Measurements from ENCODE around the gene SF3A1.

SF3A1 gene

DNA sequence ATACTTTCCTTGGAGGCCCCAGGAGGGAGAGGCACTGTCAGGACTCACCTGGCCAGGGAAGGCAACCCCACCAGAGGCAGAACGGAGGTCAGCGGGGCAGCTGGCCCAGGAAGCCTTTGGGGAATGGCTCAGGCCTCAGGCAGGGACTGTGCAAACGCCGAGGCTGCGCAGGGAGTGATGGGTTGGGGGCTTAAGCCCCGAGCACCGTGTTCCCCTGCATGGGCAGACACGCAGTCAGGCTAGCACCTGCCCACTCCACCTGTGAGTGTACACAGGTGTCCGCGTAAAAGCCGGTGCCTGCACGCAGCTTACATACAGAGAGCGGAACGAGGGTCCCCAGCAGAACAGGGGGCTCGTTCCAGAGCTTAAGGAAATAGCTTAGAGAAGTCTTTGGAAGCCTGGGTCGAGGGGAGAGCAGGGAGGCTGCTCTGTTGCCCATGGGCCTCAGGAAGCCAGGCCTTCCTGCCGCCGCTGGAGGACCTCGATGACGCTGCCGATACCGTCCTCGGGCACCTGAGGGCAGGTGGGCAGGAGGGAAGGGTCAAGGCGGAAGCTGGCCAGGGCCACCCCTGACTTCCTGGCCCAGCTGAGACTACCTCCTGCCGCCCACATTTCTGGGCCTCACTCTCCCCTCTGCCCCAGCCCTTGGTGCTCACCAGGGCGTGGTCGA is 71.4 kb downstream of the SF3A1 start:
- DNase-seq: no peak

DNA sequence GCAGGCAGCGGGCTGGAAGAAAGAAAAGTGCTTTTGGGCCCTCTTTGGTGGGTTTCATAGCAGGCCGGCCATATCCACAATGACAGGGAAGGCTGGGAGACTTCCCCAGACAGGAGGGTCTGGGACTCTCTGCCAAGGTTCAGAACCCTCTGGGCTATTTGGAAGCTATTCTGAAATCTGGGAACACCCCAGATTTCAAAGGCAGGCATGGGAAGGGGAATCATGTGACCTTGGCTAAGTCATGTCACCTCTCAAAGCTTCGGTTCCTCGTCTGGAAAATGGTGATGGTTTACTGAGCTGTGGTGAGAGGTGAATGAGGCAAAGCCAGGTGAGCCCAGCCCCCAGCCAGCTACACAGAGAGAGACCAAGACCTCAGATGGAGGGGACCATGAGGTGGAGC is 72.0 kb downstream of the SF3A1 start:
- no peak for DNase-seq

DNA sequence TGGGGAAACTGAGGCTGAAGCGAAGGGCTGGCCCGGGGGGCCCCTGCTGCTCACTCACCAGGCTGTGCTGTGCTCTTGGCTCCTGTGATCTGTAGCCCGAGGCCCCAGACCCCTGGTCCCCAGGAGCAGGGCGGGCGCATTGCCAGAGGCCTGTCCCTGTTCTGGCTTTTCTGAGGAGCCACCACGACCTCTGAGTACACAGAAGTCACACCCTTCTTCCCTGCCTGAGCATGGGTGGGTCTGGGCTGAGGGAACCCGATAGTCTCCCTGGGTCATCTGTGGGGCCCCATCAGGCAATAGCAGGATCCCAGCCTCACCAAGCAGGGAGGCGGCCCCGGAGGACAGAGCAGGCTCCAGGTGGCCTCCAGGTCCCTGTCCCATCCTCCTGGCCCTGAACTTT is 72.5 kb downstream of the SF3A1 start:
- no peak for DNase-seq

DNA sequence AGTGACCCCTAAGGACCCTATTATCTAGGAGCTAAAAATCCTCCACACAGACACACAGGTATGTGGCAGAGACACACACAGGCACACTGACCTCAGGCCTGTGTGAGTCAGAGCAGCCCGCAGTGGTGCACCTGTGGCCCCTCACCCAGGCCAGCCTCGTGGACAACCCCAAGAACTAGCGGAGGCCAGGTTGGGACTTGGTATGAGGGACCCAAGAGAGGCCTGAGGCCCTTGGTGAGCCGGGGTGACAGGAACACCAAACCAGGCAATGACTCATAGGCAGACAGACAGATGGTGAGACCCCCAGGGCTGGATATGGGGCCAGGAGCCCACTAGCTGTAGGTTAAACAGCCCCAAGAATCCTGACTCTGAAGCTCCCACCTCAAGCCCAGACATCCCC is 73.4 kb downstream of the SF3A1 start:
- no peak for DNase-seq

DNA sequence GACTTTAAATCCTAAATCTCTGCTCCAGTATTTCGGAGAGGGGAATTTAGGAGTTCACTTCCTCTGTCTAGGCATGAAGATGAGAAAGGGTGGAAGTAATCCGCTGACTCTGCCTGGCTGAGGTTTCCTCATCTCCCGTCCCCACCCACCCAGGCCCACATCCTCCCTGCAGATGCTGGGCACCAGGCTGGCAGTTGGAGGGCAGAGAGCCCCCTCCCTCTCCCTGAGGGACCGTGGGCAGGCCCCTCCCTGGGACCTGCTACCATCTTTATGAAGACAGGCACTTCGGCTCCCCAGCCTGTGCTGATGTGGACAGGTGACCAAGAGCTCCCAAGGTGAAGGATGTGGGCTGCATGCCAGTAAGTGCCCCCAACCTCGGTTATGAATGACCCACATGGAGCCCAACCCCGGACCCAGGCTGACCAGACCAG is 74.1 kb downstream of the SF3A1 start:
- DNase-seq: no peak
